BJ (cell line): ENCODE measurements around the gene CCDC40. TPM values are rescaled to one million over a fixed set of nuclear protein-coding genes. Genes with fewer than 3 reads are reported as not detected.

ENCODE experiments used
- CTCF ChIA-PET: fragments of 350-600 bp; formaldehyde crosslinking; extraction: SDS; loops from one replicate; lab custom pipeline; 2021; ENCODE audit warnings: antibody characterized with exemption, inconsistent platforms; lab: Yijun Ruan, JAX
- POLR2A ChIA-PET: fragments of 300-600 bp; sonication (Branson Sonifier 250); formaldehyde crosslinking; extraction: SDS; loops from one replicate; lab custom pipeline; 2021; ENCODE audit warnings: antibody characterized with exemption; lab: Charles Lee
- DNase-seq: peaks from one replicate; pipeline ENCODE4 v3.0.0-alpha.2; 2011; ENCODE audit warnings: low read depth
- H3K27me3 ChIP-seq: 2 replicates; pipeline ENCODE4 v1.6.0; 2011; ENCODE audit warnings: low read length; ENCODE audit not compliant: control insufficient read depth, insufficient read depth
- H3K36me3 ChIP-seq: 2 replicates; pipeline ENCODE4 v1.5.1; 2011; ENCODE audit warnings: low read length; ENCODE audit not compliant: control insufficient read depth, insufficient read depth
- H3K4me3 ChIP-seq: 2 replicates; pipeline ENCODE4 v1.5.1; 2011; ENCODE audit warnings: low read depth, mild to moderate bottlenecking, control low read depth, low read length
- polyA plus RNA-seq: library from polyadenylated mRNA; depleted of rRNA; stranded (reverse); fragments of >200 nt; gene quantifications from 2 replicates; pipeline ENCODE4 v1.2.3, GENCODE V29; 2011
- TF ChIP-seq, protein P1 (sequence below): IDR thresholded peaks from 2 replicates; pipeline ENCODE4 v1.5.1; 2011; ENCODE audit warnings: low read depth, mild to moderate bottlenecking, control low read depth, inconsistent platforms, low read length, moderate library complexity; ENCODE audit not compliant: insufficient read depth

Gene CCDC40
- polyA plus RNA-seq, 1 experiment, result 3.1 TPM

DNA sequence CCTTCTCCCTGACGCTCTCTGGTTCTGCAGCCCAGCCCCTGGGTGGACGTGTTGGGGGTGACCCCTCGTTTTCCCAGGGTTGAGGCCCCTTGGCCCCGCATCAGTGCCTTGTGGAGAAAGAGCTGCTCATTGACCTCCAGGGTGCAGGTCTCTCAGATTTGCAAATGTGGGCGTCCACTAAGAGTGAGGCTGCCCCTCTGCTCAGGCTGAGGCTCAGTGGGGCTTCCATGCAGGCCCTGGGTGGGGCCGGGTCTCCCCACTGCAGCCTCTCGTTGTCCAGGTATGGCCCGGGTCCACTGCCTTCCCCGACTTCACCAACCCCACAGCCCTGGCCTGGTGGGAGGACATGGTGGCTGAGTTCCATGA, 74.0 kb downstream of the CCDC40 start:
- H3K27me3 ChIP-seq, result no peaks in the 10 kb centered on the region
- H3K36me3 ChIP-seq, result no peaks in the 10 kb centered on the region
- TF ChIP-seq, protein P1, sequence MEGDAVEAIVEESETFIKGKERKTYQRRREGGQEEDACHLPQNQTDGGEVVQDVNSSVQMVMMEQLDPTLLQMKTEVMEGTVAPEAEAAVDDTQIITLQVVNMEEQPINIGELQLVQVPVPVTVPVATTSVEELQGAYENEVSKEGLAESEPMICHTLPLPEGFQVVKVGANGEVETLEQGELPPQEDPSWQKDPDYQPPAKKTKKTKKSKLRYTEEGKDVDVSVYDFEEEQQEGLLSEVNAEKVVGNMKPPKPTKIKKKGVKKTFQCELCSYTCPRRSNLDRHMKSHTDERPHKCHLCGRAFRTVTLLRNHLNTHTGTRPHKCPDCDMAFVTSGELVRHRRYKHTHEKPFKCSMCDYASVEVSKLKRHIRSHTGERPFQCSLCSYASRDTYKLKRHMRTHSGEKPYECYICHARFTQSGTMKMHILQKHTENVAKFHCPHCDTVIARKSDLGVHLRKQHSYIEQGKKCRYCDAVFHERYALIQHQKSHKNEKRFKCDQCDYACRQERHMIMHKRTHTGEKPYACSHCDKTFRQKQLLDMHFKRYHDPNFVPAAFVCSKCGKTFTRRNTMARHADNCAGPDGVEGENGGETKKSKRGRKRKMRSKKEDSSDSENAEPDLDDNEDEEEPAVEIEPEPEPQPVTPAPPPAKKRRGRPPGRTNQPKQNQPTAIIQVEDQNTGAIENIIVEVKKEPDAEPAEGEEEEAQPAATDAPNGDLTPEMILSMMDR, result no peak
- CTCF ChIA-PET, result interaction anchor here (1.4 kb wide), 1 partner anchor 9 kb away, joined by 5 read pairs; the partner anchor contains the start of gene GAA
- POLR2A ChIA-PET, result no interaction called here
- DNase-seq, result no peak
- H3K4me3 ChIP-seq, result no peak overlapping the region

DNA sequence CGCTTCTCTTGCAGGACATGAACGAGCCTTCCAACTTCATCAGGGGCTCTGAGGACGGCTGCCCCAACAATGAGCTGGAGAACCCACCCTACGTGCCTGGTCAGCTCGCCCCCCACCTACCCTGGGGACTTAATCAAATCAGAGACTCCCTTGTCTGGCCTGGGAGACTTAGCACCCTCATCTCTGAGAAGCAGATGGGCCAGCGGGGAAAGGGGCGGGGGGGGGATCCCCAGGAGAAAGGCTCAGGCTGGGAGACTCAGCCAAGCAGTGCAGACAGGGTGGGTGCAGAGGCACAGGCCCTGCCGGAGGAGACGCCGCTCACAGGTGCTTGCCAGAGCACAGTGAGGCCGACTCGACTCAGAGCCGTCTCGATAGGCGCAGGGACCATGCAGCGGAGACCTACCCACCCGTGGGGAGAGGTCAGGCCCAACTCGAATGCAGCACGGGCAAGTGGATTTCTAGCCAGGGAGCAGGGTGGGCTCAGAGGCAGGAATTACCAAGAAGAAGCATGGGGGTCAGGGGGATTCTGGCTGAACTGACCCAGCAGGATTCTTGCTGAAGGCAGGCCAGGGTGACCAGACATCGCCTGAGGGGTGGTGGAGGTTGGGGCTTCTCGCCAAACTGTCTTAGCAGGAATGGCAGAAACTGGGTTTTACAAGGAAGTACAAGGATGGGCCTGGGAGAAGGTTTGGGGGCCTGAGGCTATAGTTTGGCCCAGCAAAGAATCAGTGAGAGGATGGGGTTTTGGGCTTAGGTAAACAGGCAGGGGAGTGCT, 74.7 kb downstream of the CCDC40 start:
- Histone ChIP-seq H3K4me3 (no peak overlapping the region), H3K27me3 (no peaks in the 10 kb centered on the region), H3K36me3 (no peaks in the 10 kb centered on the region)
- CTCF ChIA-PET, result no interaction called here
- TF ChIP-seq, protein P1, result no peak
- POLR2A ChIA-PET, result no interaction called here
- no peak for DNase-seq

DNA sequence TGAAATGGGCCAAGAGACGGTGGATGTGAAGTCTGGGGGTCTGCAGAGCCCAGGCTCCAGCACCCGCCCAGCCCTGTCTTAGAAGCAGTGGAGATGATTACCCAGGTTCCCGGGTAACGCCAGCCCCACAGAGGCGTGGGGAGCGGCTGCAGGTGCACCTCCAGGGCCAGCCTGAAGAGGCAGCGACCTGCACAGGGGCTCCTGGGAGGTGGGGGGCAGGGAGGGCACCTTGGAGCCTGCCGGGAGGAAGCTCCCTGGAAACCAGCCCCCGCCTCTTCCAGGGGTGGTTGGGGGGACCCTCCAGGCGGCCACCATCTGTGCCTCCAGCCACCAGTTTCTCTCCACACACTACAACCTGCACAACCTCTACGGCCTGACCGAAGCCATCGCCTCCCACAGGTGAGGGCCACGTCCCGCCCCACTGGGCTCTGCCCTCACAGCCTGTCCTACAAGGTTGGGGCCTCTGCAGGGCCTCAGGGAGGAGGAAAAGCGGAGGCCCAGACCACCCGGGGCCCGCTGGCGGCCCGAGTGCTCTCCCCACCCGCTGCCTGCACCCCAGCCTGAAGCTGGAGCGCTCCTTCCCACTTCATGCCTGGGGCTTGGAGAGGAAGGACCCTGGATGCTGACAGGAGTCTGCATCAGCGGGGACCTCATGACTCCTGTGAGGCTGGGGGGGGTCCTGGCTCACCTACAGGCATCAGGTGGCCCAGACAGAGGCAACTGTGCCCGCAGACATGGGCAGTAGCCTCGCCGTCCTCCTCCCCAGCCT, 75.4 kb downstream of the CCDC40 start:
- Histone ChIP-seq H3K27me3 (no peaks in the 10 kb centered on the region), H3K36me3 (no peaks in the 10 kb centered on the region), H3K4me3 (no peak overlapping the region)
- TF ChIP-seq, protein P1, result no peak
- CTCF ChIA-PET, result interaction anchor here (1.2 kb wide), 1 partner anchor 11 kb away, joined by 7 read pairs; the partner anchor contains the start of gene GAA
- no peak for DNase-seq
- POLR2A ChIA-PET, result no interaction called here

DNA sequence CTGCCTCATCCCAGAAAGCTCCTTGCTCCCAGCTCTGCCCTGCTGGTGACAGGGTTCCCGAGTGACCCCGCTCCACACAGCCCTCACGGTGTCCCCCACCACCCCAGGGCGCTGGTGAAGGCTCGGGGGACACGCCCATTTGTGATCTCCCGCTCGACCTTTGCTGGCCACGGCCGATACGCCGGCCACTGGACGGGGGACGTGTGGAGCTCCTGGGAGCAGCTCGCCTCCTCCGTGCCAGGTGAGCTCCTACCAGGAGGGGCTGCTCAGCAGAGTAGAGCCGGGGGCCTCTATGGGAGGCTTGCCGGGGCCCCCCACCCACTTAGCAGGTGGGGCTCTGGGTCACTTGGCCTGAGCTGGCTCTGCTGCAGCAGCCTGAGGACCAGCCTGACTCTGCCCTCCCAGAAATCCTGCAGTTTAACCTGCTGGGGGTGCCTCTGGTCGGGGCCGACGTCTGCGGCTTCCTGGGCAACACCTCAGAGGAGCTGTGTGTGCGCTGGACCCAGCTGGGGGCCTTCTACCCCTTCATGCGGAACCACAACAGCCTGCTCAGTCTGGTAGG, 76.1 kb downstream of the CCDC40 start:
- Histone ChIP-seq H3K36me3 (no peaks in the 10 kb centered on the region; the same call in 1 of the 2 replicates), H3K4me3 (no peak overlapping the region), H3K27me3 (no peaks in the 10 kb centered on the region)
- TF ChIP-seq, protein P1, result no peak
- POLR2A ChIA-PET, result no interaction called here
- no peak for DNase-seq
- CTCF ChIA-PET, result interaction anchor here (1.2 kb wide), 1 partner anchor 11 kb away, joined by 7 read pairs; the partner anchor contains the start of gene GAA

DNA sequence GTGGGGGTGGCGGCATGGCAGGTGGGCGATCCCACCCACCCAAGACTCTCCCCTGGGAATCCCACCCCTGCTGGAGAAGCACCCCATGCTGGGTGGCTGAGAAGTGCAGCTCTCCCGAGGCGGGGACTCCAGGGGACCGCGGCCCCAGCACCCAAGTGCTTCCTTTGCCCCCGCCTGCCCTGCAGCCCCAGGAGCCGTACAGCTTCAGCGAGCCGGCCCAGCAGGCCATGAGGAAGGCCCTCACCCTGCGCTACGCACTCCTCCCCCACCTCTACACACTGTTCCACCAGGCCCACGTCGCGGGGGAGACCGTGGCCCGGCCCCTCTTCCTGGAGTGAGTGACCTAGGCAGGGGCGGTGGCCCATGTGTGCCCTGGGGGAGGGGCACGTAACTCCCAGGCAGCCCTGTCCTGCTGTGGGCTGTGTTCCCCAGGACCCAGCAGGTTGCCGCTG, 76.6 kb downstream of the CCDC40 start:
- DNase-seq, result no peak
- TF ChIP-seq, protein P1, result no peak
- H3K4me3 ChIP-seq, result no peak overlapping the region
- no peaks in the 10 kb centered on the region for H3K27me3 ChIP-seq
- H3K36me3 ChIP-seq, result no peaks in the 10 kb centered on the region; the same call in 1 of the 2 replicates
- ChIA-PET POLR2A (no interaction called here), CTCF (interaction anchor here (1.2 kb wide), 1 partner anchor 12 kb away, joined by 7 read pairs; the partner anchor contains the start of gene GAA)
